ENCODE data around the gene DCC. TPM values are rescaled to one million over a fixed set of nuclear protein-coding genes. Genes with fewer than 3 reads are reported as not detected.

The DCC gene
- total and polyA plus RNA-seq, 2 of the 8 experiments (the other 6 are each of a cell fraction or from before 2014, with no cell fraction given): 0.14 to 1.4 TPM

DNA sequence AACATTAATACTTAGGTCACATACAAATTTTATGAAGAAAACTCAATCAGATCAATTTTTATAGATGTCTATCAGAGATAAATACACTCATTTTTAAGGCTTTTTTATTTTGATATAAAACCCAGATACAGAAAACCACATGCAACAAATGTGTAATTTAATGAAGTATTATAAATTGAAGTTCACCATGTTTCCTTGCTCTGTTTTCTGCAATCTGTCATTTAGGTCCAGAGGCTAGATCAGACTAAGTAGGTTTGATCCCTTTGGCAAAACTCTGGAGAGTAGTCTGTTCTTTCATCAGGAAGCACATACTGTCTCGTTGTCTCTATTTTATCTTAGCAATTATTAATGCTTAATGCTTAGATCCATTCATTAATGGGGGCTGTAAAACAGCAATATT is 1042.9 kb downstream of the DCC start:
- H3K4me3 ChIP-seq (ENCODE audit: extremely low read depth in 1 of 4, insufficient read depth in 2 of 4, low read depth in 3 of 4, low read length in 4 of 4): no peak overlapping the region
- H3K14ac ChIP-seq (ENCODE audit: insufficient read length): no peak overlapping the region
- H2AFZ ChIP-seq (ENCODE audit: low read length): no peak overlapping the region
- H3K79me1 ChIP-seq (ENCODE audit: low read depth, low read length): no peaks in the 10 kb centered on the region
- ChIA-PET POLR2A (ENCODE audit: partially characterized antibody) (no interaction called here), CTCF (ENCODE audit: partially characterized antibody) (interaction anchor here (0.6 to 1.0 kb wide), 3 partner anchors 11 to 745 kb away, joined by 3 to 4 read pairs (median 4); no protein-coding TSS in a partner anchor)
- H4K91ac ChIP-seq (replicated peaks; ENCODE audit: insufficient read length, low read length): no peak overlapping the region
- H4K8ac ChIP-seq (ENCODE audit: extremely low read depth, insufficient read depth, low read length): no peak overlapping the region
- FAIRE-seq (no peak), DNase-seq (ENCODE audit: low read depth in 1 of 2, low spot score in 2 of 2) (no peak)
- H2BK15ac ChIP-seq (ENCODE audit: low read length): no peak overlapping the region
- no peaks in the 10 kb centered on the region; the same call in 1 of the 2 replicates for H3K23me2 ChIP-seq (ENCODE audit: low read depth, low read length)
- no peak overlapping the region for H2BK120ac ChIP-seq (replicated peaks; ENCODE audit: low read depth, low read length)
- no peak overlapping the region for H3K27ac ChIP-seq (ENCODE audit: low read depth, low read length)
- H3K79me2 ChIP-seq (ENCODE audit: control insufficient read depth in 1 of 2, insufficient read depth in 2 of 2, low read length in 2 of 2): no peaks in the 10 kb centered on the region
- H3K56ac ChIP-seq (replicated peaks; ENCODE audit: insufficient read length, low read depth, low read length): no peak overlapping the region
- no peak overlapping the region for H3K4ac ChIP-seq (replicated peaks; ENCODE audit: insufficient read length, low read depth, low read length)
- no peak overlapping the region for H2BK20ac ChIP-seq (ENCODE audit: low read length)
- H3K18ac ChIP-seq (ENCODE audit: extremely low read depth, low read length): no peak overlapping the region
- no peak overlapping the region for H3K4me2 ChIP-seq (ENCODE audit: insufficient read depth in 1 of 2, low read depth in 2 of 2, low read length in 2 of 2)
- H4K5ac ChIP-seq (ENCODE audit: insufficient read length, low read depth, low read length): no peak overlapping the region
- no peaks in the 10 kb centered on the region for H3K27me3 ChIP-seq (replicated peaks in 1 of 4; ENCODE audit: control insufficient read depth in 3 of 4, extremely low read depth in 1 of 4, insufficient read depth in 3 of 4, low read length in 3 of 4)
- no peak overlapping the region for H3K23ac ChIP-seq (ENCODE audit: insufficient read length)
- no peak overlapping the region for H2AK5ac ChIP-seq (ENCODE audit: low read depth, low read length)
- TF ChIP-seq HDAC6 (IDR thresholded peaks at IDR 0.05; ENCODE audit: low read depth, low read length): no peak
- no peak for TF ChIP-seq HDAC2 (IDR thresholded peaks at IDR 0.05; ENCODE audit: borderline replicate concordance in 1 of 2, low read depth in 2 of 2, low read length in 2 of 2)
- no peaks in the 10 kb centered on the region for H3K36me3 ChIP-seq (ENCODE audit: control insufficient read depth in 2 of 4, insufficient read depth in 4 of 4, low read length in 3 of 4)
- no peaks in the 10 kb centered on the region for H3K4me1 ChIP-seq (replicated peaks in 1 of 4; ENCODE audit: control insufficient read depth in 3 of 4, insufficient read depth in 4 of 4, low read length in 3 of 4)
- no peaks in the 10 kb centered on the region for H3K9me3 ChIP-seq (ENCODE audit: insufficient read depth in 2 of 2, low read depth in 1 of 2, low read length in 1 of 2)
- no peaks in the 10 kb centered on the region for H4K20me1 ChIP-seq (replicated peaks in 1 of 2; ENCODE audit: control insufficient read depth in 1 of 2, insufficient read depth in 2 of 2, low read length in 2 of 2)
- H3K9ac ChIP-seq (replicated peaks in 1 of 4; ENCODE audit: extremely low read depth in 1 of 4, low read depth in 3 of 4, low read length in 3 of 4): no peak overlapping the region
- H2BK5ac ChIP-seq (ENCODE audit: low read depth, low read length): no peak overlapping the region
- H2BK12ac ChIP-seq (ENCODE audit: low read depth, low read length): no peak overlapping the region
- 96% methylated on average over 1 of the region's 1 CpG; no CpG with 5 or more reads in 1 of the 2 experiments for WGBS, 2 experiments (ENCODE audit: extremely low coverage in 1 of 2, insufficient coverage in 1 of 2, insufficient read length in 1 of 2, insufficient replicate concordance in 2 of 2, low coverage in 1 of 2, low lambda C conversion rate in 2 of 2, missing lambda C conversion rate in 1 of 2)

Measured in H1 (cell line).